Epithelial cell of esophagus (primary cell): ENCODE results near the gene TUT1.
A peak's percentile ranks its signal among the peaks of the same experiment; 100 is the strongest.

Experiments used
- DNase-seq: peaks from one replicate; pipeline ENCODE4 v3.0.0; 2010; ENCODE audit warnings: low read depth
- H3K4me3 ChIP-seq: 2 replicates; pipeline ENCODE4 v1.5.1; 2011; ENCODE audit warnings: mild to moderate bottlenecking, low read length, control low read depth
- CTCF ChIP-seq: IDR thresholded peaks from 2 replicates; pipeline ENCODE4 v1.5.1; 2011; ENCODE audit warnings: low read depth, mild to moderate bottlenecking, low read length, control low read depth, inconsistent platforms; ENCODE audit not compliant: insufficient read depth; ENCODE audit errors: missing control alignments

TUT1 gene

GRCh38 chr11:62615521-62615920 lies 24.2 kb upstream of the TUT1 start:
- DNase-seq, result no peak
- no peak for TF ChIP-seq CTCF
- no peak overlapping the region for H3K4me3 ChIP-seq

GRCh38 chr11:62614275-62614674 lies 23.0 kb upstream of the TUT1 start:
- H3K4me3 ChIP-seq, result no peak overlapping the region
- peak; percentile 75 for DNase-seq
- no peak for TF ChIP-seq CTCF

GRCh38 chr11:62613291-62613778 lies 22.0 kb upstream of the TUT1 start:
- H3K4me3 ChIP-seq, result no peak overlapping the region
- TF ChIP-seq CTCF, result no peak
- no peak for DNase-seq

- TF ChIP-seq CTCF, result peak; percentile 52
- DNase-seq, result peak; percentile 68
- peak within 1 kb of the TSS; percentile 81 for H3K4me3 ChIP-seq
Observed at GRCh38 chr11:62612366-62613290, 21.3 kb upstream of the TUT1 start, which contains the start of the genes EML3 and ROM1. Gene EML3 (minus strand): TSS chr11:62612775. CDS start chr11:62612457, 318 bp downstream. Gene ROM1 (plus strand): TSS chr11:62613257. CDS start chr11:62613282, 25 bp downstream.

GRCh38 chr11:62611705-62612365 lies 20.5 kb upstream of the TUT1 start:
- TF ChIP-seq CTCF, result no peak
- peak; percentile 39 for DNase-seq
- peak overlapping the region; percentile 81 for H3K4me3 ChIP-seq

GRCh38 chr11:62610814-62611704 lies 19.7 kb upstream of the TUT1 start:
- peak overlapping the region; percentile 81 for H3K4me3 ChIP-seq
- no peak for DNase-seq
- no peak for TF ChIP-seq CTCF
